Liver (tissue), 3 donors: ENCODE data around the gene KIRREL3.
A peak's percentile ranks its signal among the peaks of the same experiment; 100 is the strongest.

ENCODE experiments used
- GABPA ChIP-seq, 2 donors: IDR thresholded peaks in 1 of 2; conservative IDR thresholded peaks in 1 of 2; 2 replicates each; pipeline ENCODE4 v1.6.1; 2016; ENCODE audit warnings: antibody characterized with exemption in 2 of 2, mild to moderate bottlenecking in 1 of 2, moderate library complexity in 1 of 2
- SP1 ChIP-seq: IDR thresholded peaks from 2 replicates; pipeline ENCODE4 v1.6.1; 2018; ENCODE audit warnings: antibody characterized with exemption, mild to moderate bottlenecking
- TF ChIP-seq, protein P1 (sequence below): fragments of 150-350 bp; IDR thresholded peaks from 2 replicates; pipeline ENCODE4 v1.5.1; 2017; ENCODE audit warnings: improper control_type of control experiment, low read depth, low read length; ENCODE audit not compliant: missing input control
- TF ChIP-seq, protein P2 (sequence below): IDR thresholded peaks from 2 replicates; pipeline ENCODE4 v1.6.1; 2016; ENCODE audit warnings: antibody characterized with exemption
- TF ChIP-seq, protein P3 (sequence below): IDR thresholded peaks from 2 replicates; pipeline ENCODE4 v1.6.1; 2016; ENCODE audit warnings: antibody characterized with exemption, mild to moderate bottlenecking
- TF ChIP-seq, protein P4 (sequence below): IDR thresholded peaks from 2 replicates; pipeline ENCODE4 v1.6.1; 2016; ENCODE audit warnings: antibody characterized with exemption
- donor health status: healthy.
- donor health status: healthy.

DNA sequence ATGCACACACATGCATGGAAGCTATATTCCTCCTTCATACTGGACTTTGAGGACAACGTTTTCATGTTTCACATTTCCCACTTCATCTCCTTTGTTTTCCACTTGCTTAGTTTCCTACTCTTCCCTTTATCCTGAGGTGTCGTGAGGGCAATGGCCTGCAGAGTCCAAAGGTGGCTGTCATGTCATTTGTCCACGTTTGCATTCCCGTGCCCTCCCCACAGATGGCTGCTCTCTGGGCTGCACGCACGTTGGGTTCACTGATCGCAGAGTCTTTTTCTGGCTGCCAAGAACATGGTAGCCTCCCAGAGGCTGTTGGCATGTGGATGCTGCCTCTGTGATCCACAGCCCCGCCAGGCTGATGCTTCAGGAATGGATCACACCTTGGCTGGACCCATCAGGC lies 389.1 kb downstream of the KIRREL3 start:
- TF ChIP-seq, protein P1, sequence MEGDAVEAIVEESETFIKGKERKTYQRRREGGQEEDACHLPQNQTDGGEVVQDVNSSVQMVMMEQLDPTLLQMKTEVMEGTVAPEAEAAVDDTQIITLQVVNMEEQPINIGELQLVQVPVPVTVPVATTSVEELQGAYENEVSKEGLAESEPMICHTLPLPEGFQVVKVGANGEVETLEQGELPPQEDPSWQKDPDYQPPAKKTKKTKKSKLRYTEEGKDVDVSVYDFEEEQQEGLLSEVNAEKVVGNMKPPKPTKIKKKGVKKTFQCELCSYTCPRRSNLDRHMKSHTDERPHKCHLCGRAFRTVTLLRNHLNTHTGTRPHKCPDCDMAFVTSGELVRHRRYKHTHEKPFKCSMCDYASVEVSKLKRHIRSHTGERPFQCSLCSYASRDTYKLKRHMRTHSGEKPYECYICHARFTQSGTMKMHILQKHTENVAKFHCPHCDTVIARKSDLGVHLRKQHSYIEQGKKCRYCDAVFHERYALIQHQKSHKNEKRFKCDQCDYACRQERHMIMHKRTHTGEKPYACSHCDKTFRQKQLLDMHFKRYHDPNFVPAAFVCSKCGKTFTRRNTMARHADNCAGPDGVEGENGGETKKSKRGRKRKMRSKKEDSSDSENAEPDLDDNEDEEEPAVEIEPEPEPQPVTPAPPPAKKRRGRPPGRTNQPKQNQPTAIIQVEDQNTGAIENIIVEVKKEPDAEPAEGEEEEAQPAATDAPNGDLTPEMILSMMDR: no peak
- TF ChIP-seq, protein P2, sequence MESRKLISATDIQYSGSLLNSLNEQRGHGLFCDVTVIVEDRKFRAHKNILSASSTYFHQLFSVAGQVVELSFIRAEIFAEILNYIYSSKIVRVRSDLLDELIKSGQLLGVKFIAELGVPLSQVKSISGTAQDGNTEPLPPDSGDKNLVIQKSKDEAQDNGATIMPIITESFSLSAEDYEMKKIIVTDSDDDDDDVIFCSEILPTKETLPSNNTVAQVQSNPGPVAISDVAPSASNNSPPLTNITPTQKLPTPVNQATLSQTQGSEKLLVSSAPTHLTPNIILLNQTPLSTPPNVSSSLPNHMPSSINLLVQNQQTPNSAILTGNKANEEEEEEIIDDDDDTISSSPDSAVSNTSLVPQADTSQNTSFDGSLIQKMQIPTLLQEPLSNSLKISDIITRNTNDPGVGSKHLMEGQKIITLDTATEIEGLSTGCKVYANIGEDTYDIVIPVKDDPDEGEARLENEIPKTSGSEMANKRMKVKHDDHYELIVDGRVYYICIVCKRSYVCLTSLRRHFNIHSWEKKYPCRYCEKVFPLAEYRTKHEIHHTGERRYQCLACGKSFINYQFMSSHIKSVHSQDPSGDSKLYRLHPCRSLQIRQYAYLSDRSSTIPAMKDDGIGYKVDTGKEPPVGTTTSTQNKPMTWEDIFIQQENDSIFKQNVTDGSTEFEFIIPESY: no peak
- TF ChIP-seq, protein P3, sequence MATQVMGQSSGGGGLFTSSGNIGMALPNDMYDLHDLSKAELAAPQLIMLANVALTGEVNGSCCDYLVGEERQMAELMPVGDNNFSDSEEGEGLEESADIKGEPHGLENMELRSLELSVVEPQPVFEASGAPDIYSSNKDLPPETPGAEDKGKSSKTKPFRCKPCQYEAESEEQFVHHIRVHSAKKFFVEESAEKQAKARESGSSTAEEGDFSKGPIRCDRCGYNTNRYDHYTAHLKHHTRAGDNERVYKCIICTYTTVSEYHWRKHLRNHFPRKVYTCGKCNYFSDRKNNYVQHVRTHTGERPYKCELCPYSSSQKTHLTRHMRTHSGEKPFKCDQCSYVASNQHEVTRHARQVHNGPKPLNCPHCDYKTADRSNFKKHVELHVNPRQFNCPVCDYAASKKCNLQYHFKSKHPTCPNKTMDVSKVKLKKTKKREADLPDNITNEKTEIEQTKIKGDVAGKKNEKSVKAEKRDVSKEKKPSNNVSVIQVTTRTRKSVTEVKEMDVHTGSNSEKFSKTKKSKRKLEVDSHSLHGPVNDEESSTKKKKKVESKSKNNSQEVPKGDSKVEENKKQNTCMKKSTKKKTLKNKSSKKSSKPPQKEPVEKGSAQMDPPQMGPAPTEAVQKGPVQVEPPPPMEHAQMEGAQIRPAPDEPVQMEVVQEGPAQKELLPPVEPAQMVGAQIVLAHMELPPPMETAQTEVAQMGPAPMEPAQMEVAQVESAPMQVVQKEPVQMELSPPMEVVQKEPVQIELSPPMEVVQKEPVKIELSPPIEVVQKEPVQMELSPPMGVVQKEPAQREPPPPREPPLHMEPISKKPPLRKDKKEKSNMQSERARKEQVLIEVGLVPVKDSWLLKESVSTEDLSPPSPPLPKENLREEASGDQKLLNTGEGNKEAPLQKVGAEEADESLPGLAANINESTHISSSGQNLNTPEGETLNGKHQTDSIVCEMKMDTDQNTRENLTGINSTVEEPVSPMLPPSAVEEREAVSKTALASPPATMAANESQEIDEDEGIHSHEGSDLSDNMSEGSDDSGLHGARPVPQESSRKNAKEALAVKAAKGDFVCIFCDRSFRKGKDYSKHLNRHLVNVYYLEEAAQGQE: no peak
- TF ChIP-seq GABPA (IDR thresholded peaks at IDR 0.05 in 1 of 2, conservative IDR thresholded peaks at IDR 0.05 in 1 of 2): no peak
- TF ChIP-seq, protein P4, sequence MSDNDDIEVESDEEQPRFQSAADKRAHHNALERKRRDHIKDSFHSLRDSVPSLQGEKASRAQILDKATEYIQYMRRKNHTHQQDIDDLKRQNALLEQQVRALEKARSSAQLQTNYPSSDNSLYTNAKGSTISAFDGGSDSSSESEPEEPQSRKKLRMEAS: peak; percentile 85
- TF ChIP-seq SP1: peak; percentile 86
